Left cardiac atrium (tissue), 4 donors: ENCODE results near the gene OR8D1. TPM values are rescaled to one million over a fixed set of nuclear protein-coding genes. Genes with fewer than 3 reads are reported as not detected.
"Not testable (repeated sequence)": the region's sequence is repeated elsewhere in the genome, so short reads cannot be mapped to it uniquely, and the experiment has no call there.

Experiments
- ATAC-seq, 2 donors: fragments of 200-7000 bp; cut with Tn5 transposase; one replicate each; pipeline ENCODE4 v1.9.1; 2020; ENCODE audit warnings: mild to moderate bottlenecking in 2 of 2, moderate library complexity in 2 of 2
- DNase-seq: peaks from one replicate; pipeline ENCODE4 v3.0.0-alpha.2; 2020
- intact Hi-C, 2 donors: fragments of 100-400 bp; cut with DNase I; formaldehyde crosslinking; loops; one replicate each; pipeline versions ENCODE4 v1.14.1 to v1.15.1; 2022 to 2023
- total RNA-seq, 2 donors: library from RNA; stranded (reverse); fragmentation: NEBNext Ultra II Directional; extraction: Animal tissue kit (Norgen Biotek cat#: 25700); gene quantifications; one replicate each; pipeline ENCODE4 v1.2.1, GENCODE V29; 2021
- donor health status: DM: no; HTN: yes; CAD: no.
- donor health status: DM: no; HTN: yes; CAD: no; lungs with severe emphysema.
- donor health status: DM: yes; HTN: yes; CAD: no.
- donor health status: Dilated cardiomyopathy.

Gene OR8D1
- total RNA-seq, 2 donors from 2014 or later, result not detected

GRCh38 chr11:124296016-124296415 is 17.7 kb downstream of the OR8D1 start:
- no peak for DNase-seq
- intact Hi-C loops, result no loop called here
- ATAC-seq, result no peak

- intact Hi-C loops, result no loop called here
- ATAC-seq (no peak), DNase-seq (no peak)
These were observed 19.1 kb downstream of the OR8D1 start for GRCh38 chr11:124294687-124295086.

- intact Hi-C loops, result no loop called here
- ATAC-seq (no peak), DNase-seq (no peak)
These were observed 28.0 kb downstream of the OR8D1 start for GRCh38 chr11:124285610-124286344.

- intact Hi-C loops, result no loop called here
- ATAC-seq, result no peak
- DNase-seq, result no peak
These were observed 35.5 kb downstream of the OR8D1 start for GRCh38 chr11:124278261-124278660.

- intact Hi-C loops, result no loop called here
- ATAC-seq, result no peak
- no peak for DNase-seq
These were observed 35.9 kb downstream of the OR8D1 start for GRCh38 chr11:124277804-124278203.

GRCh38 chr11:124277207-124277606 is 36.5 kb downstream of the OR8D1 start:
- no peak for DNase-seq
- intact Hi-C loops, result no loop called here
- no peak for ATAC-seq

GRCh38 chr11:124276081-124276480 is 37.7 kb downstream of the OR8D1 start:
- intact Hi-C loops, result no loop called here
- ATAC-seq, result no peak

GRCh38 chr11:124274000-124274399 is 39.7 kb downstream of the OR8D1 start:
- no peak for ATAC-seq
- intact Hi-C loops, result no loop called here
- DNase-seq, result no peak

More at GRCh38 chr11:124276081-124276480, 37.7 kb downstream of the OR8D1 start:
- no peak for DNase-seq

GRCh38 chr11:124270886-124271285 is 42.9 kb downstream of the OR8D1 start:
- ATAC-seq, DNase-seq, intact Hi-C loops: not testable (repeated sequence)

- DNase-seq, intact Hi-C loops, ATAC-seq: not testable (repeated sequence)
These were observed 48.7 kb downstream of the OR8D1 start for GRCh38 chr11:124265041-124265440.

- no peak for ATAC-seq
- intact Hi-C loops, result no loop called here
- no peak for DNase-seq
These were observed 57.7 kb downstream of the OR8D1 start, which contains the start of gene OR8G5 for GRCh38 chr11:124256076-124256475. TSS of gene OR8G5 (plus strand) at chr11:124256376. CDS start at chr11:124264932, 8,556 bp downstream.

Other genes starting within 250 kb of the OR8D1 start
- gene VWA5A, start 198.5 kb downstream of the OR8D1 start, total RNA-seq, result 1 to 10 TPM; 5.4 to 7.6 TPM
- not detected for gene OR10D3, start 130.6 kb downstream of the OR8D1 start, total RNA-seq
- gene OR8G1, start 72.9 kb downstream of the OR8D1 start, total RNA-seq, result not detected
- not detected for gene OR8G5, start 57.6 kb downstream of the OR8D1 start, total RNA-seq
- gene OR8D2, start 6.2 kb upstream of the OR8D1 start, total RNA-seq, result not detected
- gene OR8B2, start 70.5 kb upstream of the OR8D1 start, total RNA-seq, result not detected
- gene OR8B3, start 85.1 kb upstream of the OR8D1 start, total RNA-seq, result not detected
- gene OR8B4, start 110.9 kb upstream of the OR8D1 start, total RNA-seq, result not detected
- gene OR8B8, start 131.7 kb upstream of the OR8D1 start, total RNA-seq, result not detected
- not detected for gene OR8B12, start 229.7 kb upstream of the OR8D1 start, total RNA-seq